HG02938 (cell line): Measurements from ENCODE around the gene PTRH1.
"Not testable (repeated sequence)": the region's sequence is repeated elsewhere in the genome, so short reads cannot be mapped to it uniquely, and the experiment has no call there.

Experiments used
- ATAC-seq: cut with Tn5 transposase; IDR thresholded peaks from one replicate; pipeline ENCODE4 v1.9.1; 2021; ENCODE audit warnings: mild to moderate bottlenecking, moderate library complexity; ENCODE audit not compliant: unreplicated experiment

The PTRH1 gene, protein sequence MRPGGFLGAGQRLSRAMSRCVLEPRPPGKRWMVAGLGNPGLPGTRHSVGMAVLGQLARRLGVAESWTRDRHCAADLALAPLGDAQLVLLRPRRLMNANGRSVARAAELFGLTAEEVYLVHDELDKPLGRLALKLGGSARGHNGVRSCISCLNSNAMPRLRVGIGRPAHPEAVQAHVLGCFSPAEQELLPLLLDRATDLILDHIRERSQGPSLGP

GRCh38 chr9:127715470-127716337 lies at the start of gene PTRH1, which contains the start of gene TTC16:
Gene PTRH1 (minus strand): TSS chr9:127715663. CDS start chr9:127715639, 24 bp downstream.
Gene TTC16 (plus strand): TSS chr9:127716079. CDS start chr9:127716146, 67 bp downstream.
- peak; percentile 88 for ATAC-seq

DNA sequence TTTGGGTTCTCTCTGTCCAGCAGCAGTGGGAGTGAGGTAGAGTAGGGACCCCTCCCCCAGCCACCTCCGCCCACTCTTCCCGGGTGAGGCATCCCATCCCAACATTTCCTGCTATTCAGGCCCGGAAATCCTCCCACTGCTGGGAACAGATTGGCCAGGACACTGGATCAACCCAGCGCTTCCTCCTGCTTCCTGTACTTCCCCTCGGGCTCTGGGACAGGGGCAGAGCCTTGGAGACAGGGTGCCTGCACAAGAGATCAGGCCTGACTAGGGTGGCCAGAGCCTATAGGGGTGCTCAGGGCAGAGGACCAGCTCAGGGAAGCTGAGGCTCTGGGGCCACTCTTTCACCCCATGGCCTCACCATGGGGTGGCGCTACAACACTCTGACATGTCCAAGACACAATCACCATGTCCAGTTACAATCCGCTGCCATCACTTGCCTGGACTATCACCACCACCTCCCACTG lies 48.5 kb upstream of the PTRH1 start:
- ATAC-seq, result no peak

- ATAC-seq, result no peak
Observed at GRCh38 chr9:127762111-127762676, 46.7 kb upstream of the PTRH1 start.

DNA sequence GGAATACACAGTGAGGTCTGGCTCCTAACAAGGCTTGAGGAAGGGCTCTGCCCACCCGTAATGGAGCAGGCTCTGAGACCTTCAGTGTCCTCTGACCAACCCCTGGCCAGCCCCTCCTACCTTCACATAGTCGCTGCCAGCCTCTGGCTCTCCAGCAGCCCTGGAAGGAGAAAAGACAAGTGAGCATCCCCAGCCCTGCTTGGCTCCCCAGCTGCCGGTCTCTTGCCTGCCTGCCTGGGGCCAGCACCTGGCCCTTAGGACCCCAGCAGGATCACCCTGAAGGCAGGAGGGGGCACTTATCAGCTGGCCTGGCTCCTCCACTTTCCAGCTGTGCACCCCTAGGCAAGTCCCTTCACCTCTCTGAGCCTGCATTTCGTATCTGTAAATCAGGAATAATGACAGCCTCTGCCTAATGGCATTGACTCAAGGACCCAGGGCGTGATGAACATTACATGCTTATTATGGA lies 46.1 kb upstream of the PTRH1 start:
- ATAC-seq, result no peak

DNA sequence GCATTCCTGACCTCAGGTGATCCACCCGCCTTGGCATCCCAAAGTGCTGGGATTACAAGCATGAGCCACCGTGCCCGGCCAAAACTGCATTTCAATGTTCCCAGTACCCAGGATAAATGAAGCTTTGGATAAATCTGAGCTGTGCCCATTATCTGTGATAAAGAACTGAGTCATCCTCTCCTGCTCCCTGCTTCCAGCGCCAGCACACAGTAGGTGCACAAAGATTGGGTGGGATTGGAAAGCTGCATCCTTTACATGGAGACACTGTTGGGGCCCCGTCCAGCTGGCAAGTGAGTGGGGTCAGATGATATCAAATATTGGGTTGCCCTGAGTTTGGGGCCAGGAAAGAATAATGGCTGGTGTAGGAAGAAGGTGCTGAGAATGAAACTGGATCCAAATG lies 45.6 kb upstream of the PTRH1 start:
- ATAC-seq, result no peak

- ATAC-seq, result no peak
Observed at GRCh38 chr9:127758843-127759242, 43.4 kb upstream of the PTRH1 start.

DNA sequence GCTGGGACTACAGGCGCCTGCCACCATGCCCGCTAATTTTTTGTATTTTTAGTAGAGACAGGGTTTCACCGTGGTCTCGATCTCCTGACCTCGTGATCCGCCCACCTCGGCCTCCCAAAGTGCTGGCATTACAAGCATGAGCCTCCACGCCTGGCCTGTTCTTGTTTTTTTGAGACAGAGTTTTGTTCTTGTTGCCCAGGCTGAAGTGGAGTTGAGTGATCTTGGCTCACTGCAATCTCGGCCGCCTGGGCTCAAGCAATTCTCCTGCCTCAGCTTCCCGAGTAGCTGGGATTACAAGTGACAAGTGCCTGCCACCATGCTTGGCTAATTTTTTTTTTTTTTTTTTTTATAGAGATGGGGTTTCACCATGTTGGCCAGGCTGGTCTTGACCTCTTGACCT lies 41.3 kb upstream of the PTRH1 start:
- not testable (repeated sequence) for ATAC-seq

DNA sequence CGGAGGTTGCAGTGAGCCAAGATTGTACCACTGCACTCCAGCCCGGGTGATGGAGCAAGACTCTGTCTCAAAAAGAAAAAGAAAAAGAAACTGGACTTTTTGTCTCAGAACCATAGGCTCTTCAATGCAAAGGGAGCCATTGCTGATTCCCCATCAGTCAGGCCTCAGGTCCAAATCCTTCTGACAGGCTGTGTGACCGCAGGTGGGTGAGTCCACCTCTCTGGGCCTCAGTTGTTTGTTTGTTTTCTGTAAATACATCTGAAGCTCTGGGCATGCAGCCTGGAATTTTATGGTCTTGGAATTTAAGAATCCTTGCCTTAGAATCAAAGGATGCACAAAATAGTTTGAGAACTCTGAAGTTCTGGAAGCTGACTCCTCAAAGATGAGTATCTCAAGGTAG lies 40.8 kb upstream of the PTRH1 start:
- no peak for ATAC-seq

DNA sequence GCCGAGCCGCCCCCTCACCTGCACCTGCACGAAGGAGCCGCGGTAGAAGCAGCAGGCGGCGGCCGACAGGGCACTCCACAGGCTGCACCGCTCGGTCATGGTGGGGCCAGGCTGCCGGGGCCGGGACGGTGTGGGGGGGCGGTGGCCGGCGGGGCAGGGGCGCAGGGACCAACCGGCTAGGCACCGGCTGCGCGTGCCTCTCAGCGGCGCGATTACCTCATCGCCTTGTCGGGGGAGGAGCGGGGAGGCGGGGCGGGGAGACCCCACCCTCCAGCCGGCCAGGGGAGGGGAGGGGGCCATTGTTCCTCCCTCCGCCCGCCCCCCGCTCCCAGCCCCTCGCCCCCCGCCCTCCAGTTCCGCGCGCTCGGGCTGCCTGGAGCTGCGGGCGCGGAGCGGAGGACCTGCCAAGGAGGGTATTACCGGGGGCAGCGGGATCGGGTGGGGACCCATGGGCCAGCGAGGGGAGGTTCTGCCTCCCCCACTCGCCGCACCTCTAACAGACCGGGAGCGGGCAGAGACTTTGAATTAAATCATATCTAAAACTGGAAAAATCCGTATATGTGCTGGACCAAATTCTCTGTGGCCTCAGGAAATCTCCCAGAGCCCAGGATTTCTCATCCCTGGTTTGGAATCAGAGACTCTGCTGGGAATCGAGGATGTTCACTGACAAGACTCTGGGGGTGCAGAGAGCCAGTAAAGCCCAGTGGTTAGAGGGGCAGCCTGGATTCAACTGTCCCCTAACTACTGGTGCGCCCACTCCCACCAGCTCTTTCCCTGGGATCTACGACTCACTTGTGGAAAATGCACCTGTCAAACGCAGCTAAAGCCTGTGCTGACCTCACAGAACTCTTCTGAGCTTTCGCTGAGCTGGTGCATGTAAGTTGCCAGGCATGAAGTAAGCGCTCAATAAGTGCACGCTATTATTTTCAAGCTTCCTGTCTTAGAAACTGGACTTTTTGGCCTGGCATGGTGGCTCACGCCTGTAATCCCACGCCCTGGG lies 39.9 kb upstream of the PTRH1 start:
- no peak for ATAC-seq

DNA sequence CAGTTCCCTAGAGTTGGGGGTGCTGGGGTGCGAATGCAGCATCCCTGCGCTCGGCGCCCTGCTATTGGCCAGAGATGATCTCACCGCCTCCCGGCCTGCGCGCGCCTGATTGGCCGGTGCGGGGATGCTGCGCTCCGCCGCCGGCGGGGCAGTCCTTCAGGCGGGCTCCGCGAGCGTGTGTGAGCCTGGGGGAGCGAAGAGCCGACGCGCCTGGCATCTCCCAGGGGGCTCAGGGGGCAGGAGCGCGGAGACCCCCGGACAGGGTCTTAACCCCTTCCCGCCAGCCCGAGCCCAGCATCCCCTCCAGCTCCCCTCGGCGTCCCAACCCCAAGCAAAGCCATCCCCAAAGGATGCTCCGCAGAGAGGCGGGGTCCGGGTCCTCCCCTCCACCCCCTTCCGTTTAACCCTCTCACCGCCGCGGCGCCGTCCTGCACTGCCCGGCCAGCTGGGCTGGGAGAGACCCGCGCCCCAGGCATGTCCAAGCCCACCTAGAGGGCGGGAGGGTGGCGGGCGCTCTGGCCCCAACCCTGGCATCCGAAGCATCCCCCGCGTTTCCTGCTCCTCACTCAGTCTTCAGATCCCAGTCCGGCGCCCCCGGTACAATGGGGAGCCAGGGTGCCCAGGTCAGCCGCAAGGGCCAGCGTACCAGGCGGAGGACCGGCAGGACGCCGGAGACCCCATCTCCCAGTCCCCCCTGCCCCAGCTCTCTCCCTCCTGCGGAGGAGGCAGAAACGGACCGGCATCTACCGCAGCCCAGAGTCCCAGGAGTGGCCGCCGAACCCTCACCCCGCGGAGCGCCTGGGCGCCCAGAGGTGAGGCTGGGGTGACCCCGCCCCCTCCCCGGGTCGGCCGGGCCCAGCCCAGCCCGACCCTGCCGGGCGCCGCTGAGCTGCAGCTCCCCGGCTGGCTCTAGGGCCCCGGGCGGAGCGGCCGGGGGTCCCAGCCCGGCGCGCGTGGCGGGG lies 38.9 kb upstream of the PTRH1 start:
- ATAC-seq, result no peak

- ATAC-seq, result no peak
Observed at GRCh38 chr9:127753622-127754021, 38.2 kb upstream of the PTRH1 start.

DNA sequence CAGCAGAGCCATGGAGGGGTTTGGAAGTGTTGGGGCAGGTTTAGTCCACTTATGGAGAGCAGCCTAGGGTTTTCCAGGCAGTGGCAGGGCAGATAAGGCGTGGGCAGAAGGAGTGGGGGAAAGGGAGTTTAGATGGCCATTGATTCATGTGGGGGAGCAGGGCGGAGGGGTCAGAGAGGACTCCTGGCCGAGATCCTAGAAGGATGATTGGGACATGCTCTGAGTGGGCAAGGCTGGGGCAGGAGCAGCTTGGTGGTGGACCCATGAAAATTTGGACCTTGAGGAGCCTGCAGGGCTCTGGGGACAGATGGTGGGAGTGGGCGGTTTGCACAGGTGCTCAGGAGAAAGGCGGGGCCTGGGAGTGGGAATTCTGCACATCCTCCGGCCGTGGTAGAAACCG lies 37.7 kb upstream of the PTRH1 start:
- no peak for ATAC-seq

- no peak for ATAC-seq
Observed at GRCh38 chr9:127751269-127752054, 36.0 kb upstream of the PTRH1 start.

DNA sequence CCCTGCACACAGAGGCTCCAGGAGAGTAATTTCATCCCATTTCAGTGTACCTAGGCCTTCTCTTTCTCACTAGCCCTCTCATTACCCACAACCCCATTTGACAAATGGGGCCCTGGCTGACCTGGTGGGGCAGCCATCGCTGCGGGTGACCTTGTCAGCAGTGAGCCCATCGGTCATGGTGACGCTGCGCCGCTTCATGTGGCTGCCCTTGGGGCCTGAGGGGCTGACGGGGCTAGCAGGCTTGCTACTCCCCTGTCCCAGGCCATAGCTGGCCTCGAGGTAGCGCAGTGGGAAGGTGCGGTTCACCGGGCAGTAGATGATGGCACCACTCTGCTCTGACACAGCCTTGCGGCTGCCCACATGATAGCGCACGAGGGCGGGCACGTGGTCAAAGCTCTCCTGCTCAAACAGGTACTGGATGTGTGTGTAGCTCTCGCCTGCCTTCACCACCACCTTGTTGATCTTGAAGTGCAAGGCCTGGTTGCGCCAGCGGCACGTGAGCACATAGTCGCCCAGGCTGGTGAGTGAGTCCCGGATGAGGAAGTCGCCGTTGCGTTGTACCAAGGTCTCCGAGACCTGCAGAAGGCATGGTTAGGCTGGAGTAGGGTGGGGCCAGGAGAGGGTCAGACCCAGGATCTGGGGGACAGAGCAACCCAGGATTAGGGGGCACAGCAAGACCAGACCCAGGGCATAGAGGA lies 33.8 kb upstream of the PTRH1 start:
- no peak for ATAC-seq

DNA sequence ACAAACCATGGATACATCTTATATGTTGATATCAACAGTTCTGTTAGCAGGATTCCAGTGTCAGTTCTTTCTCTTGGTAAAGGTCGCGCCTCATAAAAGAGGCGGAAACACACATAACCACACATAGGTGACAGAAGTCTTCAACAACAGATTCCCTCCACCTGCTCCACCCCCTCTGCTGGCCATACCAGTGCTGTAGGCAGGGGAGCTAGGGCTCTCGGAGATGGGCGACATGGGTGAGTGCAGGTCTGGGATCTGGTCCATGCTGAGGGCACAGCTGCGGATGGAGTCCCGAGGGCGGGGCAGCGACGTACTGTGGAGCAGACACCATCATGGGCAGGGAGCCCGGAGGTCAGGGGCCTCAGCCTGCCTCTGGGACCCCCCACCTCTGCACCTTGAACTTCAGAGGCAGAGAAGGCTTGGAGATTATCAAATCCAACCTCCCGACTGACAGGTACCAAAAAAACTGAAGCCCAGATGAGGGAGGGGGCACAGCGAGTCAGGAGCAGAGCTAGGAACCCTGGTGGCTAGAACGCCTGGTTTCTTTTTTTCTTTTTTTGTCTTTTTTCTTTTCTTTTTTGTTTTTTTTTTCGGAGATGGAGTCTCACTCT lies 31.6 kb upstream of the PTRH1 start:
- ATAC-seq, result no peak

- ATAC-seq, result no peak
Observed at GRCh38 chr9:127744398-127745110, 29.1 kb upstream of the PTRH1 start.
